ENCODE data around the gene HTRA3.

DNA sequence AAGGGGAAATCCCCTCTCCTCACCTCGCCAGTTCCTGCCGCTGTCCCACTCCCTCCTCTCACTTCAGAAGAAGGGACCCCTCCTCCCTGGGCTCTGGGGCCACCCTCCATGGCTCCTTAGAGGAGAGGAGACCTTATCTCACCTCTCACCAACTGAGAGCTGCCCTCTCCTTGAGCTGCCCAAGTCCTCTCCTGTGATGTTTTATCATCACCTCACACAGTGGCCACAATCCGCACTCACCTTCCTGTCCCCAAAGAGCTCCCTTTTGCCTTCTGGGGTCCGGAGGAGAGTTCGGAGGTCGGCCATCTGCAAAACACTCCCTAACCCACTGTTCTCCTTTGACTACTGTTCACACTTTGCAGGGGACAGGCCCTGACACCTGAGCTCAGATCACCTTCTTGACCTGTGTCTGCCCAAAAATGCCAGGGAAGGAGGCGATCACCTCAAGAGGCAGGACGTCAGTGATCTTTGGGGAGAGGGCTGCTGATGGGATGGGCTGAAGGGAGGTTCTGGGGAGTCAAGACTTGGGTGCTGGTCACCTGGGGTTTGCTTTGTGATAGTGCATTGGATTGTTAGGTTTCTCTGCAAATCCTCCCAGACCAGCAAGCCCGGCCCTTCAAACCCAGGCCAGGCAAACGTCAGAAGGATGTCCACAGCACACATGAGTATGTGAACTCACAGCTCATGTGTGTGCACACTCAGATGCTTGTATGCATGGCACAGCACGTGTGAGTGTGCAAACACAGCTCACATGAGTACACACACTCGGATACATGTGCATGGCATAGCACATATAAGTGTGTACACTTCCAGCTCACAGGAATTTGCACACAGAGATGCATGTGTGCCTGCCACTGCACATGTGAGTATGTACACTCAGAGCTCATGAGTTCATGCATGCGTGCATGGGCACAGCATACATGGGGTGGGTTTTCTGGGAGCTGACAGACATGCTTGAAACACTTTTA lies 41.8 kb downstream of the HTRA3 start:
- TF ChIP-seq CTCF (IDR thresholded peaks at IDR 0.05; ENCODE audit: poor library complexity) (no peak), EZH2phosphoT487 (IDR thresholded peaks at IDR 0.05; ENCODE audit: low read depth, severe bottlenecking, unreplicated experiment) (no peak)

All from hepatocyte (in vitro differentiated cells).